HG03521 (cell line): ENCODE data around the gene HACL1.

ENCODE experiments used
- ATAC-seq: cut with Tn5 transposase; IDR thresholded peaks from one replicate; pipeline ENCODE4 v1.9.1; 2021; ENCODE audit warnings: mild to moderate bottlenecking, moderate library complexity; ENCODE audit not compliant: unreplicated experiment

HACL1 gene

GRCh38 chr3:15531346-15531745, 70.0 kb downstream of the HACL1 start:
- no peak for ATAC-seq

GRCh38 chr3:15528854-15529537, 72.4 kb downstream of the HACL1 start:
- no peak for ATAC-seq

GRCh38 chr3:15527031-15527459, 74.3 kb downstream of the HACL1 start:
- no peak for ATAC-seq

GRCh38 chr3:15525790-15526189, 75.6 kb downstream of the HACL1 start:
- ATAC-seq, result no peak

- ATAC-seq, result no peak
Observed at GRCh38 chr3:15523660-15524417, 77.5 kb downstream of the HACL1 start.

GRCh38 chr3:15522016-15522415, 79.4 kb downstream of the HACL1 start:
- ATAC-seq, result no peak

- no peak for ATAC-seq
Observed at GRCh38 chr3:15521573-15521965, 79.8 kb downstream of the HACL1 start, which contains the start of gene COLQ. COLQ (minus strand) TSS chr3:15521706; CDS start chr3:15521625, 81 bp downstream.

GRCh38 chr3:15520804-15521572, 80.4 kb downstream of the HACL1 start:
- no peak for ATAC-seq

GRCh38 chr3:15520185-15520584, 81.2 kb downstream of the HACL1 start:
- ATAC-seq, result no peak

GRCh38 chr3:15519096-15519495, 82.3 kb downstream of the HACL1 start:
- no peak for ATAC-seq

GRCh38 chr3:15514663-15515340, 86.6 kb downstream of the HACL1 start:
- ATAC-seq, result no peak

- ATAC-seq, result no peak
Observed at GRCh38 chr3:15513810-15514662, 87.3 kb downstream of the HACL1 start.

- ATAC-seq, result no peak
Observed at GRCh38 chr3:15513116-15513515, 88.3 kb downstream of the HACL1 start.

- ATAC-seq, result no peak
Observed at GRCh38 chr3:15512166-15512565, 89.2 kb downstream of the HACL1 start.

- ATAC-seq, result no peak
Observed at GRCh38 chr3:15511156-15511555, 90.2 kb downstream of the HACL1 start.
